Measurements from ENCODE around the gene PLA2R1. TPM values are rescaled to one million over a fixed set of nuclear protein-coding genes. Genes with fewer than 3 reads are reported as not detected.

The PLA2R1 gene
- total RNA-seq, 1 donor from 2014 or later, result 9.3 TPM

GRCh38 chr2:160075171-160075570 is 12.8 kb upstream of the PLA2R1 start:
- TF ChIP-seq CTCF (IDR thresholded peaks at IDR 0.05), result no peak
- H3K4me1 ChIP-seq, result peaks cover 0 to 6% of the 10 kb centered on the region in 2 donors
- no peak overlapping the region for H3K4me3 ChIP-seq
- H3K9me3 ChIP-seq, result no peaks in the 10 kb centered on the region
- H3K36me3 ChIP-seq, result no peaks in the 10 kb centered on the region
- DNase-seq (ENCODE audit: low spot score in 2 of 2), result peak in 1 of 2 donors; percentile 82
- intact Hi-C loops (cut with DNase I), result no loop called here
- no peak overlapping the region for H3K27ac ChIP-seq
- H3K27me3 ChIP-seq, result no peaks in the 10 kb centered on the region

GRCh38 chr2:160073284-160073888 is 11.0 kb upstream of the PLA2R1 start:
- Histone ChIP-seq H3K4me3 (no peak overlapping the region), H3K27me3 (no peaks in the 10 kb centered on the region), H3K9me3 (no peaks in the 10 kb centered on the region), H3K36me3 (no peaks in the 10 kb centered on the region), H3K27ac (no peak overlapping the region), H3K4me1 (peaks cover 0 to 6% of the 10 kb centered on the region in 2 donors)
- TF ChIP-seq CTCF (IDR thresholded peaks at IDR 0.05), result no peak
- DNase-seq (ENCODE audit: low spot score in 2 of 2), result no peak
- intact Hi-C loops (cut with DNase I), result no loop called here

- Histone ChIP-seq H3K4me3 (no peak overlapping the region), H3K27ac (no peak overlapping the region), H3K9me3 (no peaks in the 10 kb centered on the region), H3K4me1 (peaks cover 0 to 2% of the 10 kb centered on the region in 2 donors), H3K36me3 (no peaks in the 10 kb centered on the region), H3K27me3 (no peaks in the 10 kb centered on the region)
- DNase-seq (ENCODE audit: low spot score in 2 of 2), result no peak
- intact Hi-C loops (cut with DNase I), result no loop called here
- no peak for TF ChIP-seq CTCF (IDR thresholded peaks at IDR 0.05)
Measured at GRCh38 chr2:160068906-160069305, 6.5 kb upstream of the PLA2R1 start.

GRCh38 chr2:160064916-160065315 is 2.5 kb upstream of the PLA2R1 start:
- peaks cover 0 to 19% of the 10 kb centered on the region in 2 donors for H3K4me1 ChIP-seq
- H3K27me3 ChIP-seq, result no peaks in the 10 kb centered on the region
- no peaks in the 10 kb centered on the region for H3K9me3 ChIP-seq
- TF ChIP-seq CTCF (IDR thresholded peaks at IDR 0.05), result no peak
- DNase-seq (ENCODE audit: low spot score in 2 of 2), result no peak
- H3K4me3 ChIP-seq, result no peak overlapping the region
- intact Hi-C loops (cut with DNase I), result no loop called here
- no peak overlapping the region for H3K27ac ChIP-seq
- H3K36me3 ChIP-seq, result no peaks in the 10 kb centered on the region

- intact Hi-C loops (cut with DNase I), result no loop called here
- peak overlapping the region in 1 of 2 donors; percentile 65 for H3K27ac ChIP-seq
- H3K4me1 ChIP-seq, result peaks cover 0 to 19% of the 10 kb centered on the region in 2 donors
- no peaks in the 10 kb centered on the region for H3K27me3 ChIP-seq
- no peaks in the 10 kb centered on the region for H3K36me3 ChIP-seq
- TF ChIP-seq CTCF (IDR thresholded peaks at IDR 0.05), result no peak
- no peak overlapping the region for H3K4me3 ChIP-seq
- no peaks in the 10 kb centered on the region for H3K9me3 ChIP-seq
- no peak for DNase-seq (ENCODE audit: low spot score in 2 of 2)
Measured at GRCh38 chr2:160063879-160064612, 1.6 kb upstream of the PLA2R1 start.

Data from ascending aorta (tissue), 2 donors.